Measurements from ENCODE around the gene TINAGL1.

The TINAGL1 gene

DNA sequence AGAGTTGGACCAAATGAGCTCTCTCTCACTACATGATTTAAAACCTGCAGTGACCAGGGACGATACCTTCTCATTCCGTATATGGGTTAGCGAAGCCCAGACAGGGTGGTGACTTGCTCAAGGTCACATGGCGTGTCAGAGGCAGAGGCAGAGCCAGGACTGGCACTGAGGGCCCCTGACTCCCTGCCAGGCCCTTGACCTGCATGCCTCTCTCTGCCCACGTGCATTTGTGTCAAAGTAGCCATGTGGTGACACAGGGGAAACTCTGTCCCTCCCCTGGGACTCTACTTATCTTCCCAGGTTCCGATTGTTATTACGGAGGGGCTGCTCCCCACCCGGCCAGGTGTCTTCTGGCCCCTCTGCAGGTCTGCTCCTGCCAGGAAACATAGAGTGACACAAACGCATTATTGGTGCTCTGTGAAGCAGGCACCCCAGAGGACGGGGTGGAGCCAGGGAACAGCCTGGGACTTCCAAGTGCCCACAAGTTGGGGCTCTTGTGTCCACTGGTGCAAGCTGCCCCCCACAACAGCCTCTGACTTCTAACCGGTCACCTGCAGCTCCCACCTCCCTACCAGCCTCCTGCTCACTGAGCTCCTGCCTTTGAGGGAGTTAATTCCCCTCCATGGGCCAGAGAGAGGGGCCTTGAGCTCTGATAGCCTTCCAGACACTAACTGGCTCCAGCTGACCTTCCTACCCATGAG lies 7.3 kb upstream of the TINAGL1 start:
- no peak for DNase-seq

DNA sequence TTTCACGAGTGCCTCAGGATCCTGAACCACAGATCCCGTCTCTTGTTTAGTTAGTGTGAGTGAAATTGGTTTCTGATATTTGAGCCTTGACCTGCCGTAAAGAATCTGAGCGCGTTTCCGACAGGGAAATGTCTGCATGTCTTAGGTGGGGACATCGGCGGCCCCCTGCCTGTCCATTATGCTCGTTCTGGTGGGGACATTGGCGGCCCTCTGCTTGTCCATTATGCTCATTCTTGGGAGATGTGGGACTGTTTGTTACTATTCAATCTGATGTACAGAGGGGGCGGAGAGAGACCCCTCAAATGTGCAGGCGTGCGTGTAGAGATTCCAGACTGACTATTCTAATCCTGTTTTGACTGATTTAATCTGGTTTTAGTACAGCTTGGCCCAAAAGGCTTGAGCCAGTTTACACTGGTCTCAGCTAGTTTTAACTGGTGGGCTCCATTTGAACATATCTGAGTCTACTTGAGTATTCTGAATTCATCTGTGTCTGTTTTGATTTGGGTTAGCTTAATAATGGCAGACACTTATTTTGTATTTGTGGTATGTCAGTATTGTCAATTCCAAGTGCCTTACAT lies 6.6 kb upstream of the TINAGL1 start:
- no peak for DNase-seq

DNA sequence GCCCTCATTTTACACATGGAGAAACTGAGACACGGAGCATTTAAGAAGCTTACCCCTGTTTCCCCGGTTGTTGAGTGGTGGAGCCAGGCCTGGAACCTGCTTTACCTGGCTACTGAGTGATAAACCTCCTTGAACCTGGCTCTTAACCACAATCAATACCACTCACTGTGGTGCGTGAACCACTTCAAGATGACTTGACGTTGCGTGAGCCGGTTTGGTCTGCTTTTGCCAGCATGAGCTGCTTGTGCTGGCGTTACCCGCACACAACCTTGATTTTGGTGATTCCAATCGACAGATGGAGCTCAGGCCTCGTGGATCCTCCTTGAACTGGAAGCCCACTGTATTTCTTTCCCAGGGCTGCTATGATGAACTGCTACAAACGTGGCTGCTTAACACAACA lies 6.1 kb upstream of the TINAGL1 start:
- no peak for DNase-seq

DNA sequence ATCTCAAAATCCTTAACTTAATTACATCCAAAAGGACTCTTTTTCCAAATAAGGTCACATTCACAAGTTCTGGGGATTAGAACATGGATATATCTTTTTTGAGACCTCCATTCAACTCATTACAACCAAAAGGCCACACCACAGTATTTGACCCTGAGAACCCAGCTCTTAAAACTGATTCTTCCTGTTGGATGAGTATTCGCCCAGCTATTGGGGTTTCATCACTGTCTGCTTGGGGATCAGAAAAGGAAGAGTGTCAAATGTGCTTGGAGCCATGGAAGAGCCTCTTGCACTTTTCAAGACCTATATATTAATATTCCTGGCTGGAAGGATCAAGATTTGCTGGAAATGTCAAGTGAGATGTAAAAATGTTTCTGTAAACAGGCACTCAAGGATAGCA lies 5.4 kb upstream of the TINAGL1 start:
- no peak for DNase-seq

DNA sequence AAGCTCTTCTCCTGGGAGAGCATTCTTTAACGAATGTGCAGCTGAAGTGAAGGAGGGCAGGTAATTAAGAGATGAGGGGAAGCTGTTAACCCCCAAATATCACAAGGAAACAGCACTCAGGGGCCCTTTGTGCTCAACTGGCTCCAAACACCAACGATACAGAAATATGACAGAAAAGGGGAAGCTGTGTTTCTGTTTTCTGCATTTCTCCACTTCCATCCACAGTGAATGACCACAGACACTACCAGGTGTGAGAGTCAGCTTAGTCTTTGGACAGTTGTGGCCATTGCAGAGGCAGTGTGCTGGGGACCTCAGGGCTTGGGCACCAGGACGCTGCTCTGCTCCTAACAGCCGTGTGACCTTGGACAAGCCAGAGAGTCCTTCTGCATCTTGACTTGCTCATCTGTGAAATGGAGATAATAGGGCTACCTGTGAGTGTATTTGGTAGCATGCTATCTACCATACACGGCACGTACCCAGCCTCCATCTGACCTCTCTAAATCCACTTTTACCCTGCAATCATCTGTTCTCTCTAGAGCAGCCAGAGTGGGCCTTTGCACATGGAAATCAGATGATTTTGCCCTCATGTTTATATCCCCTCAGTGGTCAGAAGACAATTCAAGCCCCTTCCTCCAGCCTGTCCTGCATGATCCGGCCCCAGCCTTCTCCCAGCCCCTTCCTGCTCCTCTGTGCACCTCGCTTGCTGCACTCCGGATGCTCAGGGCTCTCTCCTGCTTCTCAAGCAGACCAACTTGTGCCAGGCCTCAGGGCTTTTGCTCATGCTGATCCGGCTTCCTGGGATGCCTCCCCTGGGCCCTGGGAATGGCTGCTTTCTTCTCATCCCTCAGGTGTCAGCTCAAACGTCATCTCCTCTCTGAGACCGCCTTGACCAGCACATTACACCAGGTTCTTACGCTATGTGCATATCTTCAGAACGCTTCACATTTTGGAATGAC lies 4.7 kb upstream of the TINAGL1 start:
- no peak for DNase-seq

DNA sequence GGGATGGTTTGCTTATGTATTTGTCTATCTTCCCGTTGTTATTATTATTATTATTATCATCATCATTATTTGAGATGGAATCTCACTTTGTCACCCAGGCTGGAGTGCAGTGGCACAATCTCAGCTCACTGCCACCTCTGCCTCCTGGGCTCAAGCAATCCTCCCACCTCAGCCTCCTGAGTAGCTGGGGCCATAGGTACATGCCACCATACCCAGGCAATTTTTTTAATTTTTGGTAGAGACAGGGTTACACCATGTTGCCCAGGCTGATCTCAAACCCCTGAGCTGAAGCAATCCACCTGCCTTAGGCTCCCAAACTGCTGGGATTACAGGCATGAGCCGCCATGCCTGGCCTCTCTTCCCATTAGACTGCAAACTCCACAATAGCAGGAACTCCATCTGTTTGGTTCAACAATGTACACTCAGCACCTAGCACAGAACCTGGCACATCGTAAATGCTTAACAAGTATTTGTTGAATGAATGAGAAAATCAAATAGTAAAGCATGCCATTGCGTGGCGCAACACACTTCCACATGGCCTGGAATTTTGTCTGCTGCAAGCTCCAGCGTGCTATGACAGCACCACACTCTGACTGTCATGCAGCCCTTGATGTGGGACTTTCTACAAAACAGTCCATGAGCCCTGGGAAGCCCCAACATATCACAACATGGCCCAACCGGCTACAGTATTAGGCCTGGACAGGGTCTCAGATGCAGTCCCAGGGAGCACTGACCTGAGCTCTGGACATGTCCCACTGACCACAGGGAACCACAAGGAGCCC lies 3.8 kb upstream of the TINAGL1 start:
- no peak for DNase-seq

DNA sequence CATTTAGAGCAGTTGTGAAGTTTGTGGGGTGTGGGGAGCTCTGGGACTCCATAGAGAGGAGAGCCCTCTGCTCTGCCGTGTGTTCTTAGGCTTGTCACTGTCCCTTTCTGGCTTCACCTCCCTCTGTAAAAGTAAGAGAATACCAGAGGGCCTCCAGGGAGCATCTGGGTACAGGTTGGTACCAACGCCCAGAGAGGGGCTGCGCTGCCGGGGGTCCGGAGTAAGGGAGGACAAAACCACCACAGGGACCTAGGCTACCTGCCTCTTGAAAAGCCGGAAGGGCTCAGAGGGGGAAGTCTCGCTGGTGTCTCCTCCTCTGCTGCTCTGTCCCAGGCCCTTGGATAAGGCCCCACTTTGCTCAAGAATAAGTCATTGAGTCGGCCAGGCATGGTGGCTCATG lies 3.1 kb upstream of the TINAGL1 start:
- no peak for DNase-seq

DNA sequence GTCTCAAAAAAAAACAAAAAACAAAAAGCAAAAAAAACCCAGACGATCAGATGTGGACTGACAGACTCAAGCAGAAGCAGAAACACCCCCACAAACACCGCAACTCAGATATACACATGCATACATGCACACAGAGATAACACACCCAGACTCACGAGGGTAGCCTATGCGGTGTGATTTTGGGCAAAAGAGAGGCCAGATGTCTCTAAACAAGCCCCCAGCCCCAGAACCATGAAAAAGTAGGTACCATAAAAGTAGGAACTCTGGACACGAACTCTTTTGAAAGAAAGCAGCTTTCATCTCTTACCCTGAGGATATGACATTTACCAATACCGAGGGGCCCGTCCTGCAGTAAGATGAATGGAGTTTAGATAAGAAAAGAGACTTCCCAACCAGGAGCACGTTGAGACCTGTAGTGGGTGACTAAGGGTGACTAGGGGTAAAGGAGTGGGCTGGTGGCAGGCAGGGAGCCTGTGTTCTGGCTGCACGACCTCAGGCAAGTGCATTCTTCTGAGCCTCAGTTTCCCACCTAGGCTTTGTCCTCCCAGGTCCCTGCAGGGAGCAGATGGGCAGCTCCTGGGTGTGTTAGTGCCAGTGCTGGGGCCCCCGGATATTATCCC lies 1.5 kb upstream of the TINAGL1 start:
- DNase-seq, result no peak

DNA sequence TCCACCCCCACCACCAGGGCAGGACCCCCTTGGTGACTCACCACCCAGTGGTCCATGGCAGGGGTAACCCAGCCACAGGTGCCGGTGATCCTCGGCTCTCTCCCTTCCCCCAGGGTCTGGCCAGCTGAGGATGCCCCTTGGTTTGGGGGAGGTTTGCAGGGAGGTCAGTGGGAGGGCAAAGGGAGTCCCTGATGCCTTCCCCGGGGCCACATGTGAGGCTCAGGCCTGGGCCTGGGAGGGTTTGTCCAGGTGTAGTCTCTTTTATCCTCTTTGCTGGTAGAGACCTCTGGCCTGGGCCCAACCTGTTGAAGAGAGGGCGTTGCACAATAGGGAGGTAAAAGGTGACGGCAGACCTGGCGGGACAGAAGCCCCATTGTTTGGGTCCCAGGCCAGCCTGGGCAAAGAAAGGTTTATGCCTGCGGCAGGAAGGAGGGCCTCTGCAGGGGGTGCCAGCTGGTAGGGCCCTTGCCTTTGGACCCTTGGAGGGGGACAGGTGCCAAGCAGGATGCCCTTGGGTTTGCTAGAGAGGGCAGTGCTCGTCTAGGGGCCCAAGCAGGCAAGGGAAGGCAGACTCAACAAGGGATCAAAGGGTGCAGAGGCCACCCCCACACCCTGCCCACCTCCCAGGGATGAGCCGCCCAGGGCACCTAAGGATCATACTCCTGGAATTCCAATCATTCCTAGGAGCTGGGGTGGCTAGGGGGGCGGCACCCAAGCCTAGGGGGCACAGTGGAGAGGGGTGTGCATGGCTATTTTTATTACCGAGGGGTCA lies 760 bp upstream of the TINAGL1 start:
- no peak for DNase-seq

DNA sequence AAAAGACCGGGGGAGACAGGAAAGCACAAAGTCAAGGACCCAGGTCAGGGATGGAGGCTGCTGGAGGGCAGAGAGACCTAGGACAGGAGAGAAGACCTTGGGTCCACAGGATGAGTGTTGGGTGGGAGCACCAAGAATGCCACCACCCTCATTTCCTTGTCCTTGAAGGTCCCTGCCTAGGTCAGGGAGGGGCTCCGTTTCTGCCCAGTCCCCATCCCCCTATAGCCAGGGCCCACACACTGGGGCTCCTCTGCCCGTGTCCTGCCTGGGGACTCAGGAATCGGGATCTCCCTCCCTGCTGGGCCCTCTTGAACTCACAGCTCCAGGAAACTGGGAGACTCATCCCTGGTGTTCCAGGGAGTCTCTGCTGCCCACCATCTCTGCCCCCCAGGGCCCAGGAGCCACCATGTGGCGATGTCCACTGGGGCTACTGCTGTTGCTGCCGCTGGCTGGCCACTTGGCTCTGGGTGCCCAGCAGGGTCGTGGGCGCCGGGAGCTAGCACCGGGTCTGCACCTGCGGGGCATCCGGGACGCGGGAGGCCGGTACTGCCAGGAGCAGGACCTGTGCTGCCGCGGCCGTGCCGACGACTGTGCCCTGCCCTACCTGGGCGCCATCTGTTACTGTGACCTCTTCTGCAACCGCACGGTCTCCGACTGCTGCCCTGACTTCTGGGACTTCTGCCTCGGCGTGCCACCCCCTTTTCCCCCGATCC lies 584 bp downstream of the TINAGL1 start:
- no peak for DNase-seq

DNA sequence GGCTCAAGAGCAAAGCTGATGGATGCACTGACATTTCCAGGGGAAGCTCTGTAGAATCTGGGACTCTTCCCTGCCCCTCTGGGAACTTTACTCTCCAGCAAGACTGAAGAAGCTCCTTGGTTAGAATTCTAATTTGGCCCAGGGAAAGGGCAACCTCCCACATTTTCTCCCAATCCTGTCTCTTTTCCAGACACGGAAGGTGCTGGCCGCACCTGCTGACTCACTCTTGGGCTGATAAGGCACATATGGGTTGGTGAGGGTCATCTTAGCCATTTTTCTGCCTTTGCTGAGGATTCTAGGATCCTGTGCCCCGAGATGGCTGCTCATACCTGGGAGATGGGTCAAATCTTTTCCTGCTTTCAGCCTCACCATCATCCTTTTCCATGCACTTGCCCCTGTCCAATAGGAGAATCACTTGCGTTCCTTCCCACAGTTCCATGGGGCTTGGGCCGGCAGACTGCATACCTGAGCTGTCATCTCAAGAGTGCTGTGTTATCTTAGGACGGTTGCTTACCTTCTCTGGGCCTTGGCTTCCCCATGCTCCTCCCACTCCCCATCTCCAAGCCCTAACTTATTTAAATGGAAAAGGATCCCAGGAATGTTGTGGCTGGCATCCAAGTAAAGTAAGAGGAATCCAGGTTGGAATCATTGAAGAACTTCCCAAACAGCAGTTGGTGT lies 1.3 kb downstream of the TINAGL1 start:
- no peak for DNase-seq

DNA sequence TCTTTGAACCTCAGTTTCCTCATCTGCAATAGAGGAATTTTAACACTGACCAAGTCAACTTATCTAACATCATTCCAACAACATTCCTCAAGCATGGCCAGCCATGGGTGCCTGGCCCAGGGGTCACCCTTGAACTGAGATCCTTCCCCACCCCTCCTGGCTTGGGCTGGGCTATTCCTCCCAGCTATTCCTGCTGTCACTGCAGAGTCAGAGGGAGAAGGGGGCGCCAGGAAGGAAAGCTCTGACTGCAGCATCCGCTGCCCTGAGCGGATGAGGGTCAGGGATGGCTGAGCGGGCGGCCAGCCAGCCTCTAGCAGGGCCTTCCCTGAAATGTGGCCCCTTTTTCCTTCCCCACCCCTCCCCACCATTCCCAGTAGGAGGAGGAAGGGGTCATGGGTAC lies 3.1 kb downstream of the TINAGL1 start:
- DNase-seq, result no peak

DNA sequence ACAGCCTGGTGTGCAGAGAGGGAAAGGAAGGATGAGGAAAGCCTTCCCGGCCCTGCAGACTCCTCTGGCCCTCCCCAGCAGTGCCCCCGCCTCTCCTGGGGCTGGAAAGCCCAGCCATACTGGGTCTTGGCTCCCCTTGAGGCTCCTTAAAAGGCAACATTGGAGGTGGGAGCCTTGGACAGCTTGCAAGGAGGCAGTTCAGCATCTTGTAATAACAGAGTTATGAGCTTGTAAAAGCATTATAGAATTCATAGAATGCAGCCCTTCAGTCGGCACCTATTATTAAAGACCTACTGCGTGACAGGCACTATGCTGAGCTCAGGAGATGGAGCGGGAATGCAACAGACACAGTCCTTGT lies 4.2 kb downstream of the TINAGL1 start:
- DNase-seq, result no peak

DNA sequence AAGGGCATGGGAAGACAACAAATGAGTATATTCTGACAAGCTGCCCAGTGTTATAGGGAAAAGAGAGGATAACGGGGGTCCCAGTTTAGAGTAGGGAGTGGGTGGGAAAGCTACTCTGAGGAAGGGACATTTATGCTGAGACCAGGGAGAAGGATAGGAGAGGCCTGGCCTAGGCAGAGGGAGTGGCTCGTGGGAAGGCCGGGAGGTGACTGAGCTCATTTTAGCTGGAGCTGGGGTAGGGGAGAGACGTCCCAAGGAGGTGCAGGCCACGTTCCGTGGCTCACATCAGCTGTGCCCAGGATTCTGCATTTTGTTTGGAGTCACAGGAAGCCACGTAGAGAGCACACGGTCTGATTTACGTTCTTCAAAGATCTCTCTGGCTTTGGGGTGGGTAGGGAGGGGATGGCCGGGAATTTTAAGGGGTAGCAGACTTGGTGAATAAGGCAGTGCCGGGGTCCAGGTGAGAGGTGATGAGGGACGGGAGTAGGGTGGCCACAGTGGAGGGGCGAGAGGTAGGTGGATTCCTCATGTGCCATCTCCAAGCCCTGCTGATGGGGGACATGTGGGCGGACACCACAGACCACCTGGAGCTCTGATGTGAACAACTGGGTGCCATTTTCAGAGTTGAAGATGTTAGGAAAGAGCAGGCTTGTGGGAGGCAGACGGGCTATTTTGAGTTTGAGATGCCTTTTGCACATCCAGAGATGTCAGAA lies 4.7 kb downstream of the TINAGL1 start:
- DNase-seq, result no peak

DNA sequence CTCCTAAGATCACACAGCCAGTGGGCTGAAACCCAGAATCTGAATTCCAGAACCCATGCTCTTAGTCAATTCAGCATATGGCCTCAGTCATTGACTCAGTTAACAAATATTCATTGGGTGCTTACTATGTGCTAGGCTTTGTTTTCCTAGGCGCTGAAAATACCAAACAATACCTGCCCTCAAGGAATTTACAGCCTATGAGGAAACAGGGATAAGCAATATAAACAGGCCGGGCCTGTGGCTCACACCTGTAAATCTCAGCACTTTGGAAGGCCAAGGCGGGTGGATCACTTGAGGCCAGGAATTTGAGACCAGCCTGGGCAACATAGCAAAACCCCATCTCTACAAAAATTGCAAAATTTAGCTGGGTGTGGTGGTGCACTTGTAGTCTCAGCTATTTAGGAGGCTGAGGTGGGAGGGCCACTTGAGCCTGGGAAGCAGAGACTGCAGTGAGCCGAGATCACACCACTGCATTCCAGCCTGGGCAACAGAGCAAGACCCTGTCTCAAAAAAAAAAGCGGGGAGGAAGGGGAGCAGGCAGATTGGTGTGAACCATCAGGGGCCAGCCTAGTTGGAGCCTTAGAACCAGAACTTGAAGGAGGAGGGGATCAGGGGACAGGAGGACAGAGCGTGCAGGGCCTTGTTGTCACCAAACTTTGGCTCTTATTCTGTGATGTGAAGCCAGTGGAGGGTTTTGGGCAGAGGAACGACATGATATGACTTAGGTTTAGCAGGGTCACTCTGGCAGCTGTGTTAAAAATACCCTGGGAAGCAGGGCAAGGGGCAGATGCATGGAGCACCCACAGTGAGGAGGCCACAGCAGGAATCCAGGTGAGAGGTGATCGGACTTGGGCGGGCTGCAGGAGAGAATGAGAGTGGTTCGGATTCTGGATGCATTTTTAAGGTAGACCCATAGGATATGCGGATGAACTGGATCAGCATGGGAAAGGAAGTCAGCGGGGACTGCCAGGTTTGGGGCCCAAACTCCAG lies 5.8 kb downstream of the TINAGL1 start:
- no peak for DNase-seq

DNA sequence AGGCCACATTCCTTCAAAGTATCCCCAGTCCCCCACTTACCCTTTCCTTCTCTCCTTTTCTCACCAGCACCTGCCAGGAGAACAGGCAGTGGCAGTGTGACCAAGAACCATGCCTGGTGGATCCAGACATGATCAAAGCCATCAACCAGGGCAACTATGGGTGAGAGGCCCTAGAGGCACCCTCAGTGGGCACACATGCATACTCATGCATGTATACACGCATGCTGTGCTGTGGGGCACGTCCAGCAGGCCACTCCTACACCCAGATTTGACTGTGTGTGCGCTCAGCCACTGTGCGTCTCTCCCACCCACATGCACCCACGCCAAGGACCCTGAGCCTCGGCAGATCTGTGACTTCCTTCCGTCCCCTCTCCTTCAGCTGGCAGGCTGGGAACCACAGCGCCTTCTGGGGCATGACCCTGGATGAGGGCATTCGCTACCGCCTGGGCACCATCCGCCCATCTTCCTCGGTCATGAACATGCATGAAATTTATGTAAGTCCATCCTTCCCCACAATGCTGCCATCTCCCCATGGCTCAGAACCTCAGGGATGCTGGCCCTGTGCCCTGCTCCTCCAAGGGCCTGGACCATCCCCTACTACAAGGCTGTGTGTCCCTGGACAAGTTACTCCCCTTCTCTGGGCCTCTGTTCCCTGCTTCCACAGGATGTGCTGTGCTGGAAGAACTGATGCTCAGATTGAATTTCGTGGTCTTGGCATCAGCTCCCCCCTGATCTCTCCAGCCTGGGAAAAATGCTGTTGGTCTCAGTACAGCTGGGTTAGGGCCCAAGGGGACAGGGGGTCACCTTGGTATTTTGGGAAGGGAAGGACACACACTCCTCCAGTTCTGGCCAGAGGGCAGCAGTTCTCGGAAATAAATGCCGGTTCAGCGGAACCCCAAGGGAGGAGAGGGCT lies 7.0 kb downstream of the TINAGL1 start:
- no peak for DNase-seq
